Right atrium auricular region (tissue), 2 donors: ENCODE measurements around the gene SCFD2. TPM values are rescaled to one million over a fixed set of nuclear protein-coding genes. Genes with fewer than 3 reads are reported as not detected.
A peak's percentile ranks its signal among the peaks of the same experiment; 100 is the strongest.

Source experiments
- DNase-seq: peaks from one replicate; pipeline ENCODE4 v3.0.0-alpha.2; 2019; ENCODE audit warnings: low spot score
- H3K27ac ChIP-seq, 2 donors: fragments of 200-600 bp; sonication (generic); 1 replicate in 1 of 2; 2 replicates in 1 of 2; pipeline ENCODE4 v1.5.1; 2016 to 2019
- H3K27me3 ChIP-seq, 2 donors: fragments of 200-600 bp; sonication (generic); one replicate each; pipeline versions ENCODE4 v1.5.1 to v1.6.0; 2017 to 2019
- H3K36me3 ChIP-seq: fragments of 200-600 bp; sonication (generic); one replicate; pipeline ENCODE4 v1.5.1; 2016
- H3K4me1 ChIP-seq, 2 donors: fragments of 200-600 bp; sonication (generic); one replicate each; pipeline versions ENCODE4 v1.5.1 to v1.6.0; 2017 to 2019
- H3K4me3 ChIP-seq, 2 donors: fragments of 200-600 bp; sonication (generic); 1 replicate in 1 of 2; 2 replicates in 1 of 2; pipeline ENCODE4 v1.5.1; 2017 to 2019; ENCODE audit warnings: mild to moderate bottlenecking in 1 of 2, moderate library complexity in 1 of 2
- H3K9me3 ChIP-seq, 2 donors: fragments of 200-600 bp; sonication (generic); one replicate each; pipeline ENCODE4 v1.5.1; 2019
- CTCF ChIP-seq, 2 donors: fragments of 200-600 bp; sonication (generic); IDR thresholded peaks; one replicate each; pipeline ENCODE4 v1.5.1; 2019; ENCODE audit warnings: antibody characterized with exemption in 2 of 2
- total RNA-seq, 2 donors: library from RNA; depleted of rRNA; stranded (reverse); fragments of >200 nt; gene quantifications; one replicate each; pipeline ENCODE4 v1.1.0, GENCODE V29; 2016

SCFD2 gene
- total RNA-seq, 2 donors from 2014 or later: 8.1 to 9.4 TPM

GRCh38 chr4:52956691-52957090, 409.2 kb downstream of the SCFD2 start:
- H3K4me1 ChIP-seq: peaks cover 0 to 15% of the 10 kb centered on the region in 2 donors

GRCh38 chr4:52954560-52955170, 411.2 kb downstream of the SCFD2 start:
- Histone ChIP-seq H3K9me3 (no peaks in the 10 kb centered on the region), H3K4me1 (peaks cover 0 to 15% of the 10 kb centered on the region in 2 donors)

More at GRCh38 chr4:52956691-52957090, 409.2 kb downstream of the SCFD2 start:
- no peak overlapping the region for H3K4me3 ChIP-seq
- no peak for DNase-seq
- no peaks in the 10 kb centered on the region for H3K27me3 ChIP-seq
- no peak for TF ChIP-seq CTCF (IDR thresholded peaks at IDR 0.05)
- H3K36me3 ChIP-seq: no peaks in the 10 kb centered on the region
- H3K9me3 ChIP-seq: no peaks in the 10 kb centered on the region
- peak overlapping the region in 1 of 2 donors; percentile 65 for H3K27ac ChIP-seq

GRCh38 chr4:52952540-52952939, 413.3 kb downstream of the SCFD2 start:
- no peaks in the 10 kb centered on the region for H3K36me3 ChIP-seq
- no peak overlapping the region for H3K4me3 ChIP-seq
- peak overlapping the region in 1 of 2 donors; percentile 22 for H3K27ac ChIP-seq
- TF ChIP-seq CTCF (IDR thresholded peaks at IDR 0.05): no peak
- no peak for DNase-seq
- H3K9me3 ChIP-seq: no peaks in the 10 kb centered on the region
- H3K4me1 ChIP-seq: peaks cover 0 to 12% of the 10 kb centered on the region in 2 donors
- no peaks in the 10 kb centered on the region for H3K27me3 ChIP-seq

More at GRCh38 chr4:52954560-52955170, 411.2 kb downstream of the SCFD2 start:
- Histone ChIP-seq H3K36me3 (no peaks in the 10 kb centered on the region), H3K27me3 (no peaks in the 10 kb centered on the region), H3K27ac (no peak overlapping the region), H3K4me3 (no peak overlapping the region)
- TF ChIP-seq CTCF (IDR thresholded peaks at IDR 0.05): no peak
- no peak for DNase-seq

- Histone ChIP-seq H3K4me3 (no peak overlapping the region), H3K27me3 (no peaks in the 10 kb centered on the region)
- TF ChIP-seq CTCF (IDR thresholded peaks at IDR 0.05): no peak
Observed at GRCh38 chr4:52951016-52951415, 414.8 kb downstream of the SCFD2 start.

GRCh38 chr4:52950226-52950625, 415.6 kb downstream of the SCFD2 start:
- Histone ChIP-seq H3K4me1 (peaks cover 0 to 9% of the 10 kb centered on the region in 2 donors), H3K4me3 (no peak overlapping the region), H3K27me3 (no peaks in the 10 kb centered on the region), H3K9me3 (no peaks in the 10 kb centered on the region), H3K27ac (no peak overlapping the region), H3K36me3 (no peaks in the 10 kb centered on the region)
- no peak for TF ChIP-seq CTCF (IDR thresholded peaks at IDR 0.05)
- DNase-seq: no peak

More at GRCh38 chr4:52951016-52951415, 414.8 kb downstream of the SCFD2 start:
- Histone ChIP-seq H3K4me1 (peaks cover 0 to 3% of the 10 kb centered on the region in 2 donors), H3K27ac (no peak overlapping the region), H3K36me3 (no peaks in the 10 kb centered on the region), H3K9me3 (no peaks in the 10 kb centered on the region)
- DNase-seq: no peak

- no peaks in the 10 kb centered on the region for H3K9me3 ChIP-seq
- H3K4me1 ChIP-seq: peaks cover 0 to 9% of the 10 kb centered on the region in 2 donors
- H3K27me3 ChIP-seq: no peaks in the 10 kb centered on the region
- no peak for DNase-seq
- TF ChIP-seq CTCF (IDR thresholded peaks at IDR 0.05): no peak
- no peak overlapping the region for H3K27ac ChIP-seq
- no peak overlapping the region for H3K4me3 ChIP-seq
- no peaks in the 10 kb centered on the region for H3K36me3 ChIP-seq
Observed at GRCh38 chr4:52949336-52949735, 416.5 kb downstream of the SCFD2 start.
